T-helper 1 cell treated with Interleukin-12 subunit alpha and Interleukin-12 subunit beta and Interleukin-4 antibody, amounts not matched to agents 30 μg/mL and 1 μg/mL, for 36 hours (primary cell): Measurements from ENCODE around the gene POMT2.

Experiments
- H3K27ac Mint-ChIP-seq: one replicate; pipeline ENCODE4 v1.8.0; 2021; ENCODE audit warnings: mild to moderate bottlenecking, mixed read lengths
- H3K27me3 Mint-ChIP-seq: one replicate; pipeline ENCODE4 v1.8.0; 2021; ENCODE audit warnings: low read depth, mixed read lengths
- H3K36me3 Mint-ChIP-seq: one replicate; pipeline ENCODE4 v1.8.0; 2021; ENCODE audit warnings: low read depth, mixed read lengths
- H3K4me1 Mint-ChIP-seq: one replicate; pipeline ENCODE4 v1.8.0; 2021; ENCODE audit warnings: low read depth, mixed read lengths
- H3K4me3 Mint-ChIP-seq: one replicate; pipeline ENCODE4 v1.8.0; 2021; ENCODE audit warnings: mild to moderate bottlenecking, moderate library complexity, mixed read lengths
- H3K9me3 Mint-ChIP-seq: one replicate; pipeline ENCODE4 v1.8.0; 2021; ENCODE audit warnings: mixed read lengths

The POMT2 gene

GRCh38 chr14:77272261-77272660 lies 48.4 kb downstream of the POMT2 start:
- Mint-ChIP-seq H3K9me3 (peaks cover 2% of the 10 kb centered on the region), H3K36me3 (no peaks in the 10 kb centered on the region), H3K27me3 (peaks cover 45% of the 10 kb centered on the region), H3K4me3 (no peak overlapping the region), H3K27ac (no peak overlapping the region), H3K4me1 (peaks cover 2% of the 10 kb centered on the region)

- H3K36me3 Mint-ChIP-seq: no peaks in the 10 kb centered on the region
- H3K4me1 Mint-ChIP-seq: peaks cover 2% of the 10 kb centered on the region
- H3K4me3 Mint-ChIP-seq: no peak within 1 kb of the TSS
- no peak within 1 kb of the TSS for H3K27ac Mint-ChIP-seq
- peaks cover 2% of the 10 kb centered on the region for H3K9me3 Mint-ChIP-seq
- peaks cover 45% of the 10 kb centered on the region for H3K27me3 Mint-ChIP-seq
Observed at GRCh38 chr14:77271113-77271710, 49.5 kb downstream of the POMT2 start, which contains the start of gene NGB. TSS of gene NGB (minus strand) at chr14:77271206. CDS start at chr14:77270937, 269 bp downstream.

- Mint-ChIP-seq H3K9me3 (peaks cover 2% of the 10 kb centered on the region), H3K4me3 (no peak overlapping the region), H3K27me3 (peaks cover 45% of the 10 kb centered on the region), H3K36me3 (no peaks in the 10 kb centered on the region), H3K4me1 (peaks cover 2% of the 10 kb centered on the region), H3K27ac (no peak overlapping the region)
Observed at GRCh38 chr14:77270361-77271112, 50.1 kb downstream of the POMT2 start.

GRCh38 chr14:77268989-77269600 lies 51.6 kb downstream of the POMT2 start:
- Mint-ChIP-seq H3K9me3 (peaks cover 2% of the 10 kb centered on the region), H3K4me3 (no peak overlapping the region), H3K4me1 (peaks cover 2% of the 10 kb centered on the region), H3K36me3 (no peaks in the 10 kb centered on the region), H3K27me3 (peaks cover 46% of the 10 kb centered on the region), H3K27ac (no peak overlapping the region)

- no peaks in the 10 kb centered on the region for H3K36me3 Mint-ChIP-seq
- H3K27ac Mint-ChIP-seq: no peak overlapping the region
- peaks cover 53% of the 10 kb centered on the region for H3K27me3 Mint-ChIP-seq
- H3K4me3 Mint-ChIP-seq: no peak overlapping the region
- peaks cover 2% of the 10 kb centered on the region for H3K9me3 Mint-ChIP-seq
- peaks cover 2% of the 10 kb centered on the region for H3K4me1 Mint-ChIP-seq
Observed at GRCh38 chr14:77267937-77268699, 52.6 kb downstream of the POMT2 start.

- Mint-ChIP-seq H3K27ac (no peak overlapping the region), H3K36me3 (no peaks in the 10 kb centered on the region), H3K9me3 (peaks cover 2% of the 10 kb centered on the region), H3K4me1 (peaks cover 2% of the 10 kb centered on the region), H3K27me3 (peaks cover 41% of the 10 kb centered on the region), H3K4me3 (no peak overlapping the region)
Observed at GRCh38 chr14:77266336-77266735, 54.3 kb downstream of the POMT2 start.

- Mint-ChIP-seq H3K4me3 (no peak overlapping the region), H3K4me1 (peaks cover 2% of the 10 kb centered on the region), H3K27ac (no peak overlapping the region), H3K9me3 (peaks cover 2% of the 10 kb centered on the region), H3K36me3 (no peaks in the 10 kb centered on the region), H3K27me3 (peaks cover 38% of the 10 kb centered on the region)
Observed at GRCh38 chr14:77265561-77266335, 54.9 kb downstream of the POMT2 start.

- Mint-ChIP-seq H3K27ac (no peak overlapping the region), H3K9me3 (peaks cover 2% of the 10 kb centered on the region), H3K4me1 (peaks cover 2% of the 10 kb centered on the region), H3K27me3 (peaks cover 36% of the 10 kb centered on the region), H3K4me3 (no peak overlapping the region), H3K36me3 (no peaks in the 10 kb centered on the region)
Observed at GRCh38 chr14:77265187-77265515, 55.5 kb downstream of the POMT2 start.

- Mint-ChIP-seq H3K9me3 (peaks cover 2% of the 10 kb centered on the region), H3K4me1 (no peaks in the 10 kb centered on the region), H3K27ac (no peak overlapping the region), H3K4me3 (no peak overlapping the region), H3K27me3 (peaks cover 31% of the 10 kb centered on the region), H3K36me3 (no peaks in the 10 kb centered on the region)
Observed at GRCh38 chr14:77264466-77265186, 56.1 kb downstream of the POMT2 start.

GRCh38 chr14:77260631-77261030 lies 60.1 kb downstream of the POMT2 start:
- Mint-ChIP-seq H3K27ac (no peak overlapping the region), H3K36me3 (no peaks in the 10 kb centered on the region), H3K4me3 (no peak overlapping the region), H3K27me3 (peaks cover 14% of the 10 kb centered on the region), H3K4me1 (no peaks in the 10 kb centered on the region), H3K9me3 (no peaks in the 10 kb centered on the region)

- Mint-ChIP-seq H3K4me1 (no peaks in the 10 kb centered on the region), H3K9me3 (no peaks in the 10 kb centered on the region), H3K27me3 (peaks cover 14% of the 10 kb centered on the region), H3K27ac (no peak overlapping the region), H3K36me3 (no peaks in the 10 kb centered on the region), H3K4me3 (no peak overlapping the region)
Observed at GRCh38 chr14:77260199-77260598, 60.5 kb downstream of the POMT2 start.

- H3K9me3 Mint-ChIP-seq: no peaks in the 10 kb centered on the region
- peaks cover 14% of the 10 kb centered on the region for H3K27me3 Mint-ChIP-seq
- H3K4me3 Mint-ChIP-seq: no peak overlapping the region
- no peaks in the 10 kb centered on the region for H3K4me1 Mint-ChIP-seq
- no peak overlapping the region for H3K27ac Mint-ChIP-seq
- no peaks in the 10 kb centered on the region for H3K36me3 Mint-ChIP-seq
Observed at GRCh38 chr14:77259025-77259715, 61.5 kb downstream of the POMT2 start.

- Mint-ChIP-seq H3K4me1 (no peaks in the 10 kb centered on the region), H3K27ac (no peak overlapping the region), H3K27me3 (peaks cover 8% of the 10 kb centered on the region), H3K36me3 (no peaks in the 10 kb centered on the region), H3K4me3 (no peak overlapping the region), H3K9me3 (no peaks in the 10 kb centered on the region)
Observed at GRCh38 chr14:77258566-77258965, 62.1 kb downstream of the POMT2 start.
